GM12875 (cell line): ENCODE data around the gene NUTF2.

Source experiments
- H3K4me3 ChIP-seq: one replicate; pipeline ENCODE4 v1.5.1; 2011; ENCODE audit warnings: low read depth, low read length, control low read depth
- CTCF ChIP-seq: IDR thresholded peaks from 2 replicates; pipeline ENCODE4 v1.5.1; 2011; ENCODE audit warnings: low read depth, mild to moderate bottlenecking, control low read depth, inconsistent platforms, low read length, moderate library complexity, borderline replicate concordance; ENCODE audit not compliant: insufficient read depth

Gene NUTF2

GRCh38 chr16:67845291-67846062 is 1.3 kb upstream of the NUTF2 start:
- H3K4me3 ChIP-seq, result peak overlapping the region; percentile 80

GRCh38 chr16:67846063-67846319 is 742 bp upstream of the NUTF2 start:
- TF ChIP-seq CTCF, result no peak
- H3K4me3 ChIP-seq, result peak overlapping the region; percentile 80

More at GRCh38 chr16:67845291-67846062, 1.3 kb upstream of the NUTF2 start:
- no peak for TF ChIP-seq CTCF

- no peak for TF ChIP-seq CTCF
- peak within 1 kb of the TSS; percentile 80 for H3K4me3 ChIP-seq
These were observed 530 bp downstream of the NUTF2 start, which contains the start of gene CENPT for GRCh38 chr16:67847064-67847861. Gene CENPT (minus strand): TSS chr16:67847693. CDS start chr16:67833859, 13,834 bp downstream.

- TF ChIP-seq CTCF, result no peak
- H3K4me3 ChIP-seq, result peak overlapping the region; percentile 80
These were observed 1.4 kb downstream of the NUTF2 start for GRCh38 chr16:67848118-67848517.

- no peak overlapping the region for H3K4me3 ChIP-seq
- no peak for TF ChIP-seq CTCF
These were observed 6.9 kb downstream of the NUTF2 start for GRCh38 chr16:67853670-67854069.

GRCh38 chr16:67855789-67856188 is 9.1 kb downstream of the NUTF2 start:
- TF ChIP-seq CTCF, result no peak
- no peak overlapping the region for H3K4me3 ChIP-seq
